SK-N-SH (cell line): Measurements from ENCODE around the gene RGS14.

ENCODE experiments used
- CTCF ChIP-seq: fragments of 200-600 bp; sonication (generic); IDR thresholded peaks from 2 replicates; pipeline ENCODE4 v1.6.1; 2017; ENCODE audit warnings: antibody characterized with exemption, mild to moderate bottlenecking, moderate library complexity
- EP300 ChIP-seq, 2 experiments: IDR thresholded peaks; 2 replicates each; pipeline versions ENCODE4 v1.4.0 to v1.6.1; 2012; ENCODE audit warnings: borderline replicate concordance in 1 of 2, low read depth in 1 of 2, low read length in 1 of 2
- FOXJ3 ChIP-seq: sonication (generic); formaldehyde crosslinking; IDR thresholded peaks from 2 replicates; pipeline ENCODE4 v1.5.1; 2020; ENCODE audit warnings: mild to moderate bottlenecking, missing genetic modification reagents
- MAX ChIP-seq: IDR thresholded peaks from 2 replicates; pipeline ENCODE4 v1.4.0; 2012; ENCODE audit warnings: low read depth
- NRF1 ChIP-seq: IDR thresholded peaks from 2 replicates; pipeline ENCODE4 v1.6.1; 2012; ENCODE audit warnings: low read depth, mild to moderate bottlenecking, low read length
- POLR2AphosphoS5 ChIP-seq: IDR thresholded peaks from 2 replicates; pipeline ENCODE4 v1.6.1; 2012; ENCODE audit warnings: low read depth, low read length
- RAD21 ChIP-seq: IDR thresholded peaks from 2 replicates; pipeline ENCODE4 v1.6.1; 2012; ENCODE audit warnings: mild to moderate bottlenecking, low read length
- SIN3A ChIP-seq: IDR thresholded peaks from 2 replicates; pipeline ENCODE4 v1.6.1; 2012; ENCODE audit warnings: low read depth, mild to moderate bottlenecking, low read length, moderate library complexity, borderline replicate concordance
- SMC3 ChIP-seq: IDR thresholded peaks from 2 replicates; pipeline ENCODE4 v1.6.1; 2012; ENCODE audit warnings: low read depth, low read length, improper control_type of control experiment
- TAF1 ChIP-seq: IDR thresholded peaks from 2 replicates; pipeline ENCODE4 v1.6.1; 2012; ENCODE audit warnings: low read depth, mild to moderate bottlenecking, low read length, moderate library complexity, borderline replicate concordance

GRCh38 chr5:177334781-177335700 is 22.7 kb upstream of the RGS14 start:
- no peak for TF ChIP-seq CTCF
- TF ChIP-seq EP300 (IDR thresholded peaks at IDR 0.05; ENCODE audit: borderline replicate concordance in 1 of 2, low read depth in 1 of 2, low read length in 1 of 2): no peak
- TF ChIP-seq POLR2AphosphoS5: no peak
- no peak for TF ChIP-seq FOXJ3
- no peak for TF ChIP-seq MAX
- TF ChIP-seq NRF1: no peak
- no peak for TF ChIP-seq SMC3
- no peak for TF ChIP-seq TAF1
- no peak for TF ChIP-seq SIN3A
- no peak for TF ChIP-seq RAD21
